Stimulated activated naive B cell treated with anti-CD40 and anti-IgM and Interleukin-4, amounts not matched to agents 10 μg/mL and 1 μg/mL and 100 μg/mL, for 72 hours (primary cell): Measurements from ENCODE around the gene CKMT2.
"Not testable (repeated sequence)": the region's sequence is repeated elsewhere in the genome, so short reads cannot be mapped to it uniquely, and the experiment has no call there.

Source experiments
- ATAC-seq, 2 donors: fragments of 150-1000 bp; cut with Tn5 transposase; replicated peaks; 2 replicates each; pipeline ENCODE4 v1.10.0; 2021; ENCODE audit warnings: moderate library complexity in 1 of 2
- DNase-seq: peaks from one replicate; pipeline ENCODE4 v3.0.0; 2021
- H3K27ac Mint-ChIP-seq: one replicate; pipeline ENCODE4 v1.8.0; 2022; ENCODE audit warnings: mild to moderate bottlenecking, mixed read lengths
- H3K27me3 Mint-ChIP-seq, 2 donors: one replicate each; pipeline ENCODE4 v1.8.0; 2022; ENCODE audit warnings: mixed read lengths in 2 of 2
- H3K36me3 Mint-ChIP-seq, 2 donors: one replicate each; pipeline ENCODE4 v1.8.0; 2022; ENCODE audit warnings: mixed read lengths in 2 of 2, mild to moderate bottlenecking in 1 of 2
- H3K4me1 Mint-ChIP-seq, 2 donors: one replicate each; pipeline ENCODE4 v1.8.0; 2022; ENCODE audit warnings: mixed read lengths in 2 of 2, mild to moderate bottlenecking in 1 of 2
- H3K4me3 Mint-ChIP-seq, 2 donors: one replicate each; pipeline ENCODE4 v1.8.0; 2022; ENCODE audit warnings: mild to moderate bottlenecking in 2 of 2, mixed read lengths in 2 of 2, moderate library complexity in 1 of 2
- H3K9me3 Mint-ChIP-seq, 2 donors: one replicate each; pipeline ENCODE4 v1.8.0; 2022; ENCODE audit warnings: mixed read lengths in 2 of 2, mild to moderate bottlenecking in 1 of 2

The CKMT2 gene

DNA sequence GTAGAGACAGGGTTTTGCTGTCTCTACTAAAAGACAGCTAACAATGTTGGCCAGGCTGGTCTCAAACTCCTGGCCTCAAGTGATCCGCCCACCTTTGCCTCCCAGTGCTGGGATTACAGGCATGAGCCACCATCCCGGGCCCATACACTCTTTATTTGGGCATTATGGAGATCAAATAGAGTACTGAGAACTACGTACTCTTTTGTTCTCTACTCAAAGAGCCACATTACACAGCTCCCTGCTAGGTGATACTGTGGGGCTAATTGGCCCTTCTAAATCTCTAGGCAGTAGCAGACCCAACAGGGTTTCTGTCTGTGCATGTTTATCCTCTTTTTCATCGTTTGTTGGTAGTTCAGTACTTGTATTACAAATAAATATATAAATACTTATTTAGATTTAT lies 16.1 kb downstream of the CKMT2 start:
- Mint-ChIP-seq H3K27ac (no peak overlapping the region), H3K9me3 (peaks cover 5 to 6% of the 10 kb centered on the region in 2 donors), H3K4me3 (no peak overlapping the region), H3K27me3 (no peaks in the 10 kb centered on the region), H3K36me3 (peaks cover 14 to 41% of the 10 kb centered on the region in 2 donors), H3K4me1 (no peaks in the 10 kb centered on the region)
- no peak for DNase-seq
- no peak for ATAC-seq

DNA sequence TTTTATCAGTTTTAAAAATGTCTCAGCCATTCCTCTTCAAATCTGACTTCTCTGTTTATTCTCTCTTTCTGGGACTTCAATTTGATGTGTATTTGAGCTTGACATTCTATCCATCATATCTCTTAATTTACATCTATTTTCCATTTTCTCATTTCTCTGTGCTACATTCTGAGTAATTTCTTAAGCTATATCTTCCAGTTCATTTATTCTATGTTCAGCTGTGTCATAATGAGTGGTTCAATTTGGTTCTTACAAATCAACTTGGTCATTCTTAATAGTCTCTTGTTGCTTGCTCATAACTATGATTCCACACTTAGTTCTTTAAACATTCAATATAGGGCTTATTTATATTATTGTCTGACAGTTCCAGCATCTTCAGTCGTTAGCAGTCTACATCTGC lies 16.9 kb downstream of the CKMT2 start:
- Mint-ChIP-seq H3K4me1 (peaks cover 0 to 3% of the 10 kb centered on the region in 2 donors), H3K9me3 (peaks cover 5 to 6% of the 10 kb centered on the region in 2 donors), H3K27ac (no peak overlapping the region), H3K27me3 (no peaks in the 10 kb centered on the region), H3K36me3 (peaks cover 19 to 47% of the 10 kb centered on the region in 2 donors), H3K4me3 (no peak overlapping the region)
- DNase-seq (no peak), ATAC-seq (no peak)

DNA sequence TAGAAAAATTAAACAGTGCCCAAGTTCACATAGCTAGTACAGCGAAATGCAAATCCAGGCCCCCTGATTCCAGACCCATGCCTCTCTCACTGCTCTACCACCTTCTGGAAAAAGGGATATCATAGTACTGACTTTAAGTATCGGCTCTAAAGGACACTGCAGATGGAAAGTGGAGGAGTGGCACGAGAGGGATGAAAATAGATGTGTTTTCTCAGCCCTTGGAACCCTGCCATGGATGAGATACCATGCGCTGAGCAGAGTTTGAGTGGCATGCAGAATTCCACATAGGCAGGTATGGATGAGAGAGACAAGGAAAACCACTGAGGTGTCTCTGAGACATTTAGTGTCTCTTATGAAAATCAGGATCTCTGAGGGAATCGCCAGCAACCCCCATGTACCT lies 18.8 kb downstream of the CKMT2 start:
- peaks cover 5 to 6% of the 10 kb centered on the region in 2 donors for H3K9me3 Mint-ChIP-seq

DNA sequence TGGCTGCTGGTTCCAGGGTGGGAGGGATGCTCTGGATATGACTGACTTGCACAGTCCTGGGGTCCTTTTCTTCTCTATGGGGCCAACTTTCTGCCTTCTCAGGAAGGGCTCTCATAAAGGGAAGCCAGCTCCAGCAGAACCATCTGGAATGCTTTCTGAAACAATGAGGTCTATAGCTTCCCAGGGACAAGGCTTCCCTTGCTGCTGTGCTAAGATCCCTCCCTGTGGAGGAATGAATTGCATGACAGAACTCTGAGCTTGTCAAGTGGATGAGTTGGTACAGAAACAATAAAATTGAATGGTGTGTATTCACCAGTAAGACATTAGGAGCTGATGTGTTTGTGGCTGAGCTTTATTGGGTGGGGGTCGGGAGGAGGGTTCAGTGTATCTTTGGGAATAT lies 19.8 kb downstream of the CKMT2 start:
- Mint-ChIP-seq H3K4me1 (peaks cover 0 to 3% of the 10 kb centered on the region in 2 donors), H3K4me3 (no peak overlapping the region), H3K27me3 (no peaks in the 10 kb centered on the region), H3K9me3 (peaks cover 5 to 6% of the 10 kb centered on the region in 2 donors), H3K27ac (no peak overlapping the region), H3K36me3 (peaks cover 23 to 47% of the 10 kb centered on the region in 2 donors)
- DNase-seq (no peak), ATAC-seq (no peak)

More for the DNA sequence above, 18.8 kb downstream of the CKMT2 start:
- Mint-ChIP-seq H3K36me3 (peaks cover 19 to 44% of the 10 kb centered on the region in 2 donors), H3K27ac (no peak overlapping the region), H3K4me1 (peaks cover 0 to 3% of the 10 kb centered on the region in 2 donors), H3K27me3 (no peaks in the 10 kb centered on the region), H3K4me3 (no peak overlapping the region)
- ATAC-seq, result no peak
- DNase-seq, result no peak

DNA sequence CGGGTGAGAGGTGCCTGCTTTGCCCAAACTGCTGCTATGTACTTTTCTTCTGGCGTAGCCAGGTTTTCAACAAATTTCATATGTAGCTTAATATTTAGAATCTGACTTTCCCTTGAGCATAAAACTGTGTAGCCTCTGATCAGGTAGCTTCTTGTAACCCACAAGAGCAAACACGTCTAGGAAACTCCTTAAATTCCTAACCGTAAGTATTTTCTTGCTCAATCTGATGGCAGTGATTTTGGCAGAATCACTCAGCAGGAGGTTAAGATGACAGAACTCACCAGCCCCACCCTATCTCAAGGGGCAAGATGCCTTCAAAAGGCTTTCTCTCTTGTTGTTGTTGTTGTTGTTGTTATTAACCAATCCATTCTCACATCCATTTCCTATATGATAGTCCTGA lies 20.8 kb downstream of the CKMT2 start:
- H3K27ac Mint-ChIP-seq, result no peak overlapping the region
- H3K4me1 Mint-ChIP-seq, result peaks cover 6% of the 10 kb centered on the region in 2 donors
- ATAC-seq, result no peak
- DNase-seq, result no peak
- peaks cover 23 to 52% of the 10 kb centered on the region in 2 donors for H3K36me3 Mint-ChIP-seq
- H3K4me3 Mint-ChIP-seq, result no peak overlapping the region
- H3K9me3 Mint-ChIP-seq, result peaks cover 5 to 6% of the 10 kb centered on the region in 2 donors
- no peaks in the 10 kb centered on the region for H3K27me3 Mint-ChIP-seq

DNA sequence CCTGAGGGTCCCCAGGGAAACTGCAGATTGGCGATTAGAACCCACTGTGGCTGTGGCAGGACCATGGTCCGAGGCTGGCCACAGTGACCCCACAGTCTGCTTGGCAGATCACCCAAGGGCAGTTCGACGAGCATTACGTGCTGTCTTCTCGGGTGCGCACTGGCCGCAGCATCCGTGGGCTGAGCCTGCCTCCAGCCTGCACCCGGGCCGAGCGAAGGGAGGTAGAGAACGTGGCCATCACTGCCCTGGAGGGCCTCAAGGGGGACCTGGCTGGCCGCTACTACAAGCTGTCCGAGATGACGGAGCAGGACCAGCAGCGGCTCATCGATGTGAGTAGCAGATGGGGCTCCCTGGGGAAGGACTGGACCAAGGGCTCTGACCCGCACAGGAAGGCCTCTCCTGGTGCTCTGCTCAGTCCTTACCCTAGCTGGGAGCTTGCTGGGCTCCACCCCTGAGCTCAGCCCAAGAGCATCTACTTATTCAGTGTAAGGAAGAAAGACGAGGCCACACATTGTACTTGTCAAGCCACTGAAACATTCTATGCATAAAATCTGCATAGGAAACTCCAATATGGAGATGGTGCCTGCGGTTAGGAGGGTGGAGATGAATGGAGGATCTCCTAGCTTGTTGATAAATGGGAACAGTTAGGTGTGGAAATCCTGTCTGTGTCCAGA lies 21.9 kb downstream of the CKMT2 start:
- ATAC-seq (no peak), DNase-seq (no peak)
- Mint-ChIP-seq H3K27ac (peak overlapping the region; percentile 17), H3K36me3 (peaks cover 27 to 55% of the 10 kb centered on the region in 2 donors), H3K27me3 (no peaks in the 10 kb centered on the region), H3K9me3 (peaks cover 7 to 9% of the 10 kb centered on the region in 2 donors), H3K4me3 (no peak overlapping the region), H3K4me1 (peaks cover 6% of the 10 kb centered on the region in 2 donors)

DNA sequence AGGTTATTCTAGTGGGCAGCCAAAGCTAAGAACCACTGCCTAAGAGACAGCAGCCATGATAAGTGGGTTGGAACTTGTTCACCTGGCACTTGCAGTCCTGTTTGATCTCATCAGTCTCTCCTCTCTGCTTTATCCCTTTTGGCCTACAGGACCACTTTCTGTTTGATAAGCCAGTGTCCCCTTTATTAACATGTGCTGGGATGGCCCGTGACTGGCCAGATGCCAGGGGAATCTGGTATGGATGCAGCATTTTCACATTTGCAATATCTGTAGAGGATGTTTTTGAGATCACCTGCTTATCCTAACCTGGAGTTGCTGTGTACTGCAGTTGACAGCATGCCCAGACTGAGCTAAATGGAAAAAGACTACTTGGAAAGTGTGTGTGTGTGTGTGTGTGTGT lies 23.6 kb downstream of the CKMT2 start:
- H3K27me3 Mint-ChIP-seq, result no peaks in the 10 kb centered on the region
- H3K9me3 Mint-ChIP-seq, result peaks cover 11 to 13% of the 10 kb centered on the region in 2 donors
- H3K36me3 Mint-ChIP-seq, result peaks cover 28 to 60% of the 10 kb centered on the region in 2 donors
- ATAC-seq (no peak), DNase-seq (no peak)
- H3K27ac Mint-ChIP-seq, result no peak overlapping the region
- peaks cover 6 to 8% of the 10 kb centered on the region in 2 donors for H3K4me1 Mint-ChIP-seq
- H3K4me3 Mint-ChIP-seq, result no peak overlapping the region

DNA sequence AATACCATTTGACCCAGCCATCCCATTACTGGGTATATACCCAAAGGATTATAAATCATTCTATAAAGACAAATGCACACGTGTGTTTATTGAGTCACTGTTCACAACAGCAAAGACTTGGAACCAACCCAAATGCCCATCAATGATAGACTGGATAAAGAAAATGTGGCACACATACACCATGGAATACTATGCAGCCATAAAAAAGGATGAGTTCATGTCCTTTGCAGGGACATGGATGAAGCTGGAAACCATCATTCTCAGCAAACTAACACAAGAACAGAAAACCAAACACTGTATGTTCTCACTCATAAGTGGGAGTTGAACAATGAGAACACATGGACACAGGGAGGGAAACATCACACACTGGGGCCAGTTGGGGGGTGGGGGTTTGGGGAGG lies 29.7 kb downstream of the CKMT2 start:
- H3K27me3 Mint-ChIP-seq, DNase-seq, H3K4me1 Mint-ChIP-seq, H3K4me3 Mint-ChIP-seq, ATAC-seq, H3K27ac Mint-ChIP-seq: not testable (repeated sequence)
- Mint-ChIP-seq H3K36me3 (peaks cover 30 to 47% of the 10 kb centered on the region in 2 donors), H3K9me3 (peaks cover 13 to 22% of the 10 kb centered on the region in 2 donors)

DNA sequence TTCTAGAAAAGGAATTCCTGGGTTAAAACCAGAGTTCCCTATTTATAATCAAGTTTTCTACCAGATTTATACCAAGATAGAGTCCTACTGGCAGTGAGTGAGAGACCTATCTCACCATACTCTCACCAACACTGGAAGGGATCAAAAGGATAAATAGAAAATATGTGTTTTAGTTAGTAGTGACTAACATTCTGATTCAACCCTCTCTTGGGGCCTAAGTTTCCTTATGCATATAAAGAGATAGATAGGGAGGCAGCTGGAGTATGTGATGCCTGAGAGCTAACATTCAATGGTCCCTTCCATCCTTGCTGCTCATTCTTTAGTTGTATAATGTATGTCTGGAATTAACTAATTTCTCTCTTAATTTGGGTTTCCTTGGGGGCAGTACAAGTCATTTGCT lies 32.0 kb downstream of the CKMT2 start:
- Mint-ChIP-seq H3K36me3 (peaks cover 23 to 44% of the 10 kb centered on the region in 2 donors), H3K27ac (no peak overlapping the region), H3K4me1 (peaks cover 9 to 11% of the 10 kb centered on the region in 2 donors), H3K27me3 (no peaks in the 10 kb centered on the region), H3K9me3 (peaks cover 8 to 17% of the 10 kb centered on the region in 2 donors), H3K4me3 (no peak overlapping the region)
- DNase-seq, result no peak
- ATAC-seq, result no peak

DNA sequence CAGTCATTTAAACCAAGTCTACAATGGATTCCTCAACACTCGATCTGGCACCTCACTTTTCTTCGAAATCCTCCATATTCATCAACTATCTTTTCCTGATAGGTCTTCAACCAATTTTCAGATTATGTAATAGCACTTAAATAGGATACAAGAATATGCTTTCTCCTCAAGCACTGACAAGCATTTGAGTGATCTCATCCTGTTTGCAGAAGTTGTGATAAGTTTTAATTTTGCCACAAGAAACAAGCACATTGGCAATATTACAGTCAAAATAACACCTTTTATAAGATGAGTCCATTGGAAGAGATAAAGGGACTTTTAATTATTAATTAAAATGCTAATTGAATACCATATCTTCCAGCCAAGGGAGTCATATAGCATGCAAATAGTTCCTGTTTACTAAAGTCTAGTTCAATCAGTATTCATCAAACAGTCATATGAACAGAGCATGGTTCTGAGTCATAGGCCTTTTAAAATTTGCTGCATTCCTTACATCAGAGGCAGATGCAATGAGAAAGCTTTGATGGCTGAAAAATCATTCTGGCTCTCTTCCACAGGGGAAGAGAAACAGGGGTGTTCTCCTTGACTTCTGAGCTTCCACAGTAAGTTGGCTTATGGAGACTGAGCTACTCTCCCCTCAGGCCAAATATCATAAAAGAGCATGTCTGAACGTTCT lies 35.5 kb downstream of the CKMT2 start:
- Mint-ChIP-seq H3K4me1 (peaks cover 16 to 23% of the 10 kb centered on the region in 2 donors), H3K9me3 (peaks cover 18 to 21% of the 10 kb centered on the region in 2 donors), H3K4me3 (no peak overlapping the region), H3K27ac (no peak overlapping the region), H3K36me3 (peaks cover 19 to 46% of the 10 kb centered on the region in 2 donors), H3K27me3 (no peaks in the 10 kb centered on the region)
- ATAC-seq (peak in 1 of 2 donors; percentile 58), DNase-seq (no peak)

DNA sequence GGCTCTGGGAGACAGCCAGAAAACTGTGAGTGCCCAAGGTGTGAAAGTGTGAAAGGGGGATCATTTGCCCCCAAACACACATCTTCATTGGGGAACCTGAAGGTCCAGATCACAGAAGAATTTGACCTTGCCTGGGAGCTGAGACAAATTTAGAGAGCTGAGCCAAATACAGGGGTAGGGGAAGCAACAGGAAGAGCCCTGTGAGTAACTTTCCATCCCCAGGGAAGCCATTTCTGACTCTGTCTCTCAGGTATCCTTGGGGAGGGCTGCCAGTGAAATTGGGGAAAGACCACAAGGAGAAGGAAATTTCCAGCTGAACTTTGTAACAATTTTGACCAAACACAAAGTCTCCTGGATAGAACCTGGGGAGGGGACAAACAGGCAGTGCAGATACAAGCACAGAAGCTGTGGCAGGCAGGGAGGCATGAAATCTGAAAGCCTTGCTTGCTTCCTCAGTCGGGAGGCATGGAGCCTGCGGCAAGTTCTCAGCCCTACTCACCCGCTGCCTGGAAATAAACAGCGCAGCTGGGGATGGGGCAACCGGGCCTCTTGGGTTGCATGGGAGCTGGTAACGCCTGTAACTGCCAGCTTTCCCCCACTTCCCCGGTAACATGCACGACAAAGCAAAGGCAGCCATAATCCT lies 36.8 kb downstream of the CKMT2 start:
- H3K36me3 Mint-ChIP-seq, result peaks cover 27 to 55% of the 10 kb centered on the region in 2 donors
- H3K27ac Mint-ChIP-seq, result no peak overlapping the region
- H3K4me3 Mint-ChIP-seq, result no peak overlapping the region
- DNase-seq (no peak), ATAC-seq (no peak)
- H3K27me3 Mint-ChIP-seq, result no peaks in the 10 kb centered on the region
- H3K9me3 Mint-ChIP-seq, result peaks cover 26 to 28% of the 10 kb centered on the region in 2 donors
- H3K4me1 Mint-ChIP-seq, result peaks cover 20 to 29% of the 10 kb centered on the region in 2 donors

DNA sequence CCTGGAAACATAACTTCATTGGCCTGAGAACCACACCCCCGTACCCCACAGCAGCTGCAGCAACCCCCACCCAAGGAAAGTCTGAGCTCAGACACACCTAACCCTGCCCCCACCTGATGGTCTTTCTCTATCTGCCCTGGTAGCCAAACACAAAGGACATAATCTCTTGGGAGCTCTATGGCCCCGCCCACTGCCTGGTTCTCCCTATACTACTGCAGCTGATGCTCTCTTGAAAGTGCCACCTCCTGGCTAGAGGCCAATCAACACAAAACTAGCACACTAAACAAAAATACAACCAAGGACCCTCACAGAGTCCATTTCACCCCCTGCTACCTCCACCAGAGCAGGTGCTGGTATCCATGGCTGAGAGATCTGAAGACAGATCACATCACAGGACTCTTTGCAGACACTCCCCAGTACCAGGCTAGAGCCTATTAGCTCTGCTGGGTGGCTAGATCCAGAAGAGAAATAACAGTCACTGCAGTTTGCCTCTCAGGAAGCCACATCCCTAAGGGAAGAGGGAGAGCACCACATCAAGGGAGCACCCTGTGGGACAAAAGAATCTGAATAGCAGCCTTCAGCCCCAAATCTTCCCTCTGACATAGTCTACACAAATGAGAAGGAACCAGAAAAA lies 37.4 kb downstream of the CKMT2 start:
- not testable (repeated sequence) for DNase-seq, H3K27ac Mint-ChIP-seq, H3K27me3 Mint-ChIP-seq, ATAC-seq, H3K4me3 Mint-ChIP-seq
- Mint-ChIP-seq H3K9me3 (peaks cover 33% of the 10 kb centered on the region in 2 donors), H3K36me3 (peaks cover 34 to 62% of the 10 kb centered on the region in 2 donors), H3K4me1 (peaks cover 20 to 29% of the 10 kb centered on the region in 2 donors)

DNA sequence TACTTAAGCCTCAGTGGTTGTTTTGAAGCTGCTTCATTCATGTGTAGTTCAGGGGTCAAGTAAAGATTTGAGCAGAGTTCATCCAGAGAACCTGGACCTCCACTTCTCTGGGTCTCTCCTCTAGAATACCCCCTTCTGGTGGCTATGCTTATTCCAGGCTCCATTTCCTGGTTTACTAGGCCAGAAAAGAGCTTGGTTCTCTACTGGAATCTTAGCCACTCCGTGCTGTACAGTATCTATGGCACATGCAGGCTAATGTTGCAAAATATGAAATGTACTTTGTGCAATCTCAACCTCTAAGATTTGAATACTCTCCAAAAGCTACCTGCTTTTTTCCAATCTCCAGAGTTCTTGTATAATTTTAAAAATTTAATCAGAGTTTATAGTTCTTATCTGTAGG lies 50.9 kb downstream of the CKMT2 start:
- ATAC-seq (no peak), DNase-seq (no peak)
- Mint-ChIP-seq H3K27me3 (no peaks in the 10 kb centered on the region), H3K4me3 (no peak overlapping the region), H3K4me1 (peaks cover 0 to 14% of the 10 kb centered on the region in 2 donors), H3K9me3 (no peaks in the 10 kb centered on the region), H3K27ac (no peak overlapping the region), H3K36me3 (peaks cover 13 to 34% of the 10 kb centered on the region in 2 donors)

DNA sequence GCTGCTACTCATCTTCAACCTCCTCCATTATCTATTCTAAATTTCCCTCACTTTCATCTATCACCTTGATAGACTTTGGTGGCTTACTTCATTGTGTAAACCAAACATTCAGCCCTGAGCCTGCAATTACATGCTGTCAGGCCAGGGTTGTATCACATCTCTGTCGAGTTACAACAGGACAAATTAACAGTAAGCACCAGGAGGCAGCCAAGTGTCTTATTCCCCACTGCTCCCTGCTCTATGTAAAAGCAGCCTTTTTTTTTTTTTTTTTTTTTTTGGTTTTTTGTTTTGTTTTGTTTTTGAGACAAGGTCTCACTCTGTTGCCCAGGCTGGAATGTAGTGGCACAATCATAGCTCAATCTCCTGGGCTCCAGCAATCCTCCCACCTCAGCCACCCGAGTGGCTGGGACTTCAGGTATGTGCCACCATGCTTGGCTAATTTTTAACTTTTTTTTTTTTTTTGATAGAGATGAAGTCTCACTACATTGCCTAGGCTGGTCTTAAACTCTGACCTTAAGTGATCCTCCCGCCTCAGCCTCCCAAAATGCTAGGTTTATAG lies 53.0 kb downstream of the CKMT2 start:
- Mint-ChIP-seq H3K9me3 (peaks cover 7 to 9% of the 10 kb centered on the region in 2 donors), H3K27ac (no peak overlapping the region), H3K27me3 (no peaks in the 10 kb centered on the region), H3K4me3 (no peak overlapping the region), H3K36me3 (peaks cover 16 to 39% of the 10 kb centered on the region in 2 donors), H3K4me1 (peaks cover 6 to 20% of the 10 kb centered on the region in 2 donors)
- no peak for DNase-seq
- no peak for ATAC-seq
